ENCODE data around the gene LRRTM4. TPM values are rescaled to one million over a fixed set of nuclear protein-coding genes. Genes with fewer than 3 reads are reported as not detected.

Gene LRRTM4
- total and polyA plus RNA-seq, 2 experiments from 2014 or later: not detected

DNA sequence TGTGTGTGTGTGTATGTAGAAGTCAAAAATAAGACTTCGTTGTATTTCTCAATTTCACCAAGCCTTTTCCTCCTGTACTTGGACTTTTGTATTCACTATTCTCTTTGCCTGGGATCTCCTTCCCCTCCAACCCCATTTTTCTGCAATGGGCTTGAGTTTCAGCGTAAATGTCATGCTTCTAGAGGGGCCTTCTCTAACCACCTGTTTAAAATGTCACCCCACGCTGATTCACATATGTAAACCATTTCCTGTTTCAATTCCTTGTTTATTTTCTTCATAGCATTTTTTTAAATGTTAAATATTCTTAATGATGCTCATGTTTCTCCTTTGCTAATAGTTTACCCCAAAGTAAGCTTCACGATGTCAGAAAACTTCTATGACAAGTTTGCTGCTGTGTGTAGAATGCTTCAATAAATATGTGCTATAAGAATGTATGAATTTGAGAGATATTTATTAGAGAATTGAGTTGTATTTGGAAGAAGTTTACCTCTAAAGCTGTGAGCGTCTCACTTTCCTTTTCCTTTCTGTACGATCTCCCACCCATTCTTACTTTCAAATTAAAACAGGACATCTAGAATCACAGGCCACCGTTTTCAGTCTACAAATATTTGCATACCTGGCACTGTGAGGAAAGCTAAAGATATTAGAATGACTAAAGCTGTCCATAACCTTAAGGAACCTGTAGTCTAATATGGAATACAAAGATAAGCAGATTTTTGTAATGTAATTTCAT is 762.4 kb downstream of the LRRTM4 start:
- Histone ChIP-seq H3F3A (ENCODE audit: insufficient read depth) (no peaks in the 10 kb centered on the region), H3K36me3 (ENCODE audit: low read depth) (no peaks in the 10 kb centered on the region), H3K9me2 (ENCODE audit: insufficient read depth) (no peaks in the 10 kb centered on the region), H3K9ac (no peak overlapping the region), H3K4me2 (ENCODE audit: unreplicated experiment) (no peak overlapping the region), H3K27ac (no peak overlapping the region), H3K9me3 (ENCODE audit: low read depth) (no peaks in the 10 kb centered on the region), H2AFZ (no peak overlapping the region), H3K4me1 (ENCODE audit: insufficient read depth) (no peaks in the 10 kb centered on the region), H3K4me3 (no peak overlapping the region), H3K27me3 (replicated peaks; ENCODE audit: insufficient read depth) (no peaks in the 10 kb centered on the region), H4K20me1 (ENCODE audit: insufficient read depth) (no peaks in the 10 kb centered on the region), H3K79me2 (ENCODE audit: insufficient read depth) (no peaks in the 10 kb centered on the region)
- no peak for TF ChIP-seq EZH2phosphoT487 (IDR thresholded peaks at IDR 0.05; ENCODE audit: insufficient read depth, low read depth)
- TF ChIP-seq EZH2 (IDR thresholded peaks at IDR 0.05; ENCODE audit: insufficient read depth, poor library complexity, severe bottlenecking): no peak
- in situ Hi-C loops (cut with MboI): no loop called here
- DNase-seq: no peak
- WGBS, 2 experiments (ENCODE audit: low coverage in 1 of 2, low lambda C conversion rate in 2 of 2, missing lambda C conversion rate in 2 of 2): 17 to 19% methylated on average over 7 of the region's 7 CpGs

- 0 to 8% methylated on average over 1 of the region's 1 CpG for WGBS, 2 experiments (ENCODE audit: low coverage in 1 of 2, low lambda C conversion rate in 2 of 2, missing lambda C conversion rate in 2 of 2)
Measured at GRCh38 chr2:76752506-76752905, 769.7 kb downstream of the LRRTM4 start.

GRCh38 chr2:76749858-76750257 is 772.3 kb downstream of the LRRTM4 start:
- in situ Hi-C loops (cut with MboI): no loop called here
- no peaks in the 10 kb centered on the region for H3K36me3 ChIP-seq (ENCODE audit: low read depth)
- H3K27ac ChIP-seq: no peak overlapping the region
- H3K4me1 ChIP-seq (ENCODE audit: insufficient read depth): no peaks in the 10 kb centered on the region
- no peaks in the 10 kb centered on the region for H3K27me3 ChIP-seq (replicated peaks; ENCODE audit: insufficient read depth)
- no peak for DNase-seq
- no peak overlapping the region for H3K4me2 ChIP-seq (ENCODE audit: unreplicated experiment)
- no peaks in the 10 kb centered on the region for H3F3A ChIP-seq (ENCODE audit: insufficient read depth)
- no peak overlapping the region for H3K4me3 ChIP-seq
- no peak overlapping the region for H2AFZ ChIP-seq
- H3K9me3 ChIP-seq (ENCODE audit: low read depth): no peaks in the 10 kb centered on the region
- TF ChIP-seq EZH2phosphoT487 (IDR thresholded peaks at IDR 0.05; ENCODE audit: insufficient read depth, low read depth) (no peak), EZH2 (IDR thresholded peaks at IDR 0.05; ENCODE audit: insufficient read depth, poor library complexity, severe bottlenecking) (no peak)
- no peaks in the 10 kb centered on the region for H4K20me1 ChIP-seq (ENCODE audit: insufficient read depth)
- no peaks in the 10 kb centered on the region for H3K9me2 ChIP-seq (ENCODE audit: insufficient read depth)
- H3K9ac ChIP-seq: no peak overlapping the region
- H3K79me2 ChIP-seq (ENCODE audit: insufficient read depth): no peaks in the 10 kb centered on the region

More at GRCh38 chr2:76752506-76752905, 769.7 kb downstream of the LRRTM4 start:
- in situ Hi-C loops (cut with MboI): no loop called here
- H3K9me3 ChIP-seq (ENCODE audit: low read depth): no peaks in the 10 kb centered on the region
- no peaks in the 10 kb centered on the region for H3K36me3 ChIP-seq (ENCODE audit: low read depth)
- no peak overlapping the region for H3K9ac ChIP-seq
- no peak overlapping the region for H3K27ac ChIP-seq
- H2AFZ ChIP-seq: no peak overlapping the region
- TF ChIP-seq EZH2 (IDR thresholded peaks at IDR 0.05; ENCODE audit: insufficient read depth, poor library complexity, severe bottlenecking) (no peak), EZH2phosphoT487 (IDR thresholded peaks at IDR 0.05; ENCODE audit: insufficient read depth, low read depth) (no peak)
- H3K4me2 ChIP-seq (ENCODE audit: unreplicated experiment): no peak overlapping the region
- no peaks in the 10 kb centered on the region for H3K9me2 ChIP-seq (ENCODE audit: insufficient read depth)
- no peak for DNase-seq
- H3F3A ChIP-seq (ENCODE audit: insufficient read depth): no peaks in the 10 kb centered on the region
- no peaks in the 10 kb centered on the region for H3K79me2 ChIP-seq (ENCODE audit: insufficient read depth)
- H3K4me1 ChIP-seq (ENCODE audit: insufficient read depth): no peaks in the 10 kb centered on the region
- H3K4me3 ChIP-seq: no peak overlapping the region
- no peaks in the 10 kb centered on the region for H3K27me3 ChIP-seq (replicated peaks; ENCODE audit: insufficient read depth)
- no peaks in the 10 kb centered on the region for H4K20me1 ChIP-seq (ENCODE audit: insufficient read depth)

DNA sequence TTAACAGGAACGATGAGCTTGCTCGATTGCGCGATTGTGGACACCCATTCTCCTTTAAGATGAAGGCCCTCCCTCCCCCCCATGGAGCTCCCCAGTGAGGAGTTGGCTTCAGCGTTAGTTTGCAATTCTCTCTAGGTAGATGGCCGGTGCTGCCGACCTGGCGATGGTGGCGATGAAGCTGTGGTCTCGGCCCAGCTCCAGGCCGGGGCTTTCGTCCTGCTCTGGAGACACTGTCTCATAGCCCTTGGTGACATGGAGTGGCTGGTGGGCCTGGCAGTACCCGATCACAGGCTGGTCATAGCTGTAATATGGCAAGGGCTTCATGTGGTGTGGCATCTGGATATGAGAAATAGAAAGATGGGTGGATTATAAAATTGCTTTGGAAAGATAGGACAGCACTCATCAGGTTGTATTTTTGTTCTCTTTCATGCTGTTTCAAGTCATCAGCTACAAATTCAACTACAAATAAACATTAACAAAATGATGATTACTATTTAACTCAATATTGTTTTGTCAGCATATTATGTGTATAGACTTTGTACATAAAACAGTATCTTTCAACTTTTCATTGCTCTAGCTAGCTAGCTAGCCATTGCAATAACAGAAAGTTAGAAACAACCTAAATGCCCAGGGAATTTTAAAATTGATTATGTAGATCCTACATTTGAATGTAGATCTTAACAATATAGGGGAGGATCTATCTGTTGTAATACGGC is 773.4 kb downstream of the LRRTM4 start:
- H3K27ac ChIP-seq: no peak overlapping the region
- H4K20me1 ChIP-seq (ENCODE audit: insufficient read depth): no peaks in the 10 kb centered on the region
- no peaks in the 10 kb centered on the region for H3K79me2 ChIP-seq (ENCODE audit: insufficient read depth)
- H3K9me3 ChIP-seq (ENCODE audit: low read depth): no peaks in the 10 kb centered on the region
- H3K4me2 ChIP-seq (ENCODE audit: unreplicated experiment): no peak overlapping the region
- in situ Hi-C loops (cut with MboI): no loop called here
- WGBS, 2 experiments (ENCODE audit: low coverage in 1 of 2, low lambda C conversion rate in 2 of 2, missing lambda C conversion rate in 2 of 2): 58 to 64% methylated on average over 14 of the region's 14 CpGs
- H3K9ac ChIP-seq: no peak overlapping the region
- H3F3A ChIP-seq (ENCODE audit: insufficient read depth): no peaks in the 10 kb centered on the region
- no peaks in the 10 kb centered on the region for H3K36me3 ChIP-seq (ENCODE audit: low read depth)
- H3K27me3 ChIP-seq (replicated peaks; ENCODE audit: insufficient read depth): no peaks in the 10 kb centered on the region
- H2AFZ ChIP-seq: no peak overlapping the region
- TF ChIP-seq EZH2phosphoT487 (IDR thresholded peaks at IDR 0.05; ENCODE audit: insufficient read depth, low read depth) (no peak), EZH2 (IDR thresholded peaks at IDR 0.05; ENCODE audit: insufficient read depth, poor library complexity, severe bottlenecking) (no peak)
- no peak overlapping the region for H3K4me3 ChIP-seq
- DNase-seq: no peak
- no peaks in the 10 kb centered on the region for H3K4me1 ChIP-seq (ENCODE audit: insufficient read depth)
- no peaks in the 10 kb centered on the region for H3K9me2 ChIP-seq (ENCODE audit: insufficient read depth)

Data from GM23248 (cell line).